Tibial artery (tissue), 4 donors: ENCODE measurements around the gene CEP83.
A peak's percentile ranks its signal among the peaks of the same experiment; 100 is the strongest.

Source experiments
- DNase-seq, 2 donors: peaks; one replicate each; pipeline ENCODE4 v3.0.0-alpha.2; 2019
- H3K27ac ChIP-seq, 2 donors: fragments of 200-600 bp; sonication (generic) in 1 of 2; 1 replicate in 1 of 2; 2 replicates in 1 of 2; pipeline ENCODE4 v1.5.1; 2018 to 2019; ENCODE audit warnings: mild to moderate bottlenecking in 1 of 2
- H3K27me3 ChIP-seq, 2 donors: fragments of 200-600 bp; sonication (generic) in 1 of 2; one replicate each; pipeline versions ENCODE4 v1.5.1 to v1.6.0; 2016 to 2019
- H3K36me3 ChIP-seq, 3 donors: fragments of 200-600 bp; sonication (generic) in 2 of 3; one replicate each; pipeline ENCODE4 v1.5.1; 2016 to 2019; ENCODE audit warnings: mild to moderate bottlenecking in 2 of 3
- H3K4me1 ChIP-seq, 4 donors: fragments of 200-600 bp; sonication (generic) in 2 of 4; 1 replicate in 3 of 4; 2 replicates in 1 of 4; pipeline ENCODE4 v1.5.1; 2016 to 2019
- H3K4me3 ChIP-seq, 2 donors: fragments of 200-600 bp; sonication (generic) in 1 of 2; 1 replicate in 1 of 2; 2 replicates in 1 of 2; pipeline ENCODE4 v1.5.1; 2018 to 2019; ENCODE audit warnings: mild to moderate bottlenecking in 2 of 2
- H3K9me3 ChIP-seq, 3 donors: fragments of 200-600 bp; sonication (generic) in 1 of 3; one replicate each; pipeline ENCODE4 v1.5.1; 2016 to 2019
- CTCF ChIP-seq, 2 experiments: fragments of 200-600 bp in 1 of 2; fragments of 450-650 bp in 1 of 2; IDR thresholded peaks; one replicate each; pipeline ENCODE4 v1.5.1; 2017 to 2019; ENCODE audit warnings: antibody characterized with exemption in 2 of 2, mild to moderate bottlenecking in 1 of 2, moderate library complexity in 1 of 2
- intact Hi-C: fragments of 100-400 bp; cut with DNase I; formaldehyde crosslinking; loops from one replicate; pipeline ENCODE4 v1.15.0; 2023; ENCODE audit warnings: low total_unique reads

Gene CEP83

GRCh38 chr12:94263011-94263811, 196.5 kb downstream of the CEP83 start:
- Histone ChIP-seq H3K27ac (peak overlapping the region; percentile 79 to 87), H3K27me3 (no peaks in the 10 kb centered on the region), H3K9me3 (no peaks in the 10 kb centered on the region), H3K4me3 (peak overlapping the region; percentile 56 to 67), H3K4me1 (peaks cover 0 to 18% (median 14%) of the 10 kb centered on the region in 4 donors), H3K36me3 (no peaks in the 10 kb centered on the region)
- TF ChIP-seq CTCF (IDR thresholded peaks at IDR 0.05) = no peak
- no peak for DNase-seq
- intact Hi-C loops = loop anchor here (10.0 kb wide), 1 partner anchor 202 kb away; no protein-coding TSS in a partner anchor

GRCh38 chr12:94262228-94263010, 197.2 kb downstream of the CEP83 start:
- H3K27ac ChIP-seq = peak overlapping the region; percentile 79 to 87
- H3K36me3 ChIP-seq = no peaks in the 10 kb centered on the region
- H3K27me3 ChIP-seq = no peaks in the 10 kb centered on the region
- DNase-seq = peak; percentile 88 to 94
- H3K9me3 ChIP-seq = no peaks in the 10 kb centered on the region
- intact Hi-C loops = loop anchor here (10.0 kb wide), 1 partner anchor 202 kb away; no protein-coding TSS in a partner anchor
- H3K4me3 ChIP-seq = peak overlapping the region; percentile 56 to 67
- peaks cover 0 to 18% (median 13%) of the 10 kb centered on the region in 4 donors for H3K4me1 ChIP-seq
- TF ChIP-seq CTCF (IDR thresholded peaks at IDR 0.05) = no peak

- H3K27me3 ChIP-seq = no peaks in the 10 kb centered on the region
- H3K9me3 ChIP-seq = no peaks in the 10 kb centered on the region
- peak overlapping the region; percentile 79 to 87 for H3K27ac ChIP-seq
- no peaks in the 10 kb centered on the region for H3K36me3 ChIP-seq
- DNase-seq = no peak
- peak overlapping the region; percentile 56 to 67 for H3K4me3 ChIP-seq
- H3K4me1 ChIP-seq = peaks cover 0 to 17% (median 11%) of the 10 kb centered on the region in 4 donors
- TF ChIP-seq CTCF (IDR thresholded peaks at IDR 0.05) = no peak
- intact Hi-C loops = loop anchor here (10.0 kb wide), 1 partner anchor 203 kb away; no protein-coding TSS in a partner anchor
Observed at GRCh38 chr12:94261786-94262185, 197.9 kb downstream of the CEP83 start.

- H3K4me3 ChIP-seq = no peak overlapping the region
- no peak for DNase-seq
- no peak for TF ChIP-seq CTCF (IDR thresholded peaks at IDR 0.05)
Observed at GRCh38 chr12:94261119-94261518, 198.5 kb downstream of the CEP83 start.

GRCh38 chr12:94260717-94261116, 198.9 kb downstream of the CEP83 start:
- Histone ChIP-seq H3K4me1 (peaks cover 0 to 14% (median 8%) of the 10 kb centered on the region in 4 donors), H3K4me3 (no peak overlapping the region), H3K27ac (no peak overlapping the region), H3K36me3 (no peaks in the 10 kb centered on the region), H3K27me3 (no peaks in the 10 kb centered on the region), H3K9me3 (no peaks in the 10 kb centered on the region)
- intact Hi-C loops = loop anchor here (10.0 kb wide), 1 partner anchor 204 kb away; no protein-coding TSS in a partner anchor
- TF ChIP-seq CTCF (IDR thresholded peaks at IDR 0.05) = no peak
- no peak for DNase-seq

More at GRCh38 chr12:94261119-94261518, 198.5 kb downstream of the CEP83 start:
- no peaks in the 10 kb centered on the region for H3K36me3 ChIP-seq
- intact Hi-C loops = loop anchor here (10.0 kb wide), 1 partner anchor 204 kb away; no protein-coding TSS in a partner anchor
- no peaks in the 10 kb centered on the region for H3K9me3 ChIP-seq
- peaks cover 0 to 14% (median 8%) of the 10 kb centered on the region in 4 donors for H3K4me1 ChIP-seq
- H3K27ac ChIP-seq = peak overlapping the region in 1 of 2 donors; percentile 79
- no peaks in the 10 kb centered on the region for H3K27me3 ChIP-seq
